ENCODE data around the gene YY2.
"Not testable (repeated sequence)": the region's sequence is repeated elsewhere in the genome, so short reads cannot be mapped to it uniquely, and the experiment has no call there.

The YY2 gene

DNA sequence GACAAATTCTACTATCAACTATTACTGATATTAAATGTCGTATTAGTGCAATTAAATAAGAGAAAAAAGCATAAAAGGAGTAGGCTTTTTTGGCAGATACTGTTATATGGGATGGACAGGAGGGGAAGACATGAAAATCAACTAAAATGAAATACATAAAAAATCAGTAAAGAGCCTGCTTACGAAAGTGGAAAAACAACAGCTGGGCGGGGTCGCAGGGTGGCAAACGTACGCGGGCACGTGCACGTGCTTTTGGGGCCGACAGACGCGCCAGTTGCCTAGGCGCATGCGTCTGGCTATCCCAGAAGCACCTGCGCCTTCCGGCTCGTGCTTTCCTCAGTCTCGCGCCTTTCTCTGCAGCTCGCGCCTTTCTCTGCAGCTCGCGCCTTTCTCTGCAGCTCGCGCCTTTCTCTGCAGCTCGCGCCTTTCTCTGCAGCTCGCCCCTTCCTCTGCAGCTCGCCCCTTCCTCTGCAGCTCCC is at the start of gene YY2:
Gene YY2 (plus strand): TSS at position 51 of the 479 bp plus-strand sequence. CDS start 498 bp downstream, outside the sequence.
- no peak for DNase-seq (ENCODE audit: low read depth in 1 of 2, low spot score in 1 of 2)

DNA sequence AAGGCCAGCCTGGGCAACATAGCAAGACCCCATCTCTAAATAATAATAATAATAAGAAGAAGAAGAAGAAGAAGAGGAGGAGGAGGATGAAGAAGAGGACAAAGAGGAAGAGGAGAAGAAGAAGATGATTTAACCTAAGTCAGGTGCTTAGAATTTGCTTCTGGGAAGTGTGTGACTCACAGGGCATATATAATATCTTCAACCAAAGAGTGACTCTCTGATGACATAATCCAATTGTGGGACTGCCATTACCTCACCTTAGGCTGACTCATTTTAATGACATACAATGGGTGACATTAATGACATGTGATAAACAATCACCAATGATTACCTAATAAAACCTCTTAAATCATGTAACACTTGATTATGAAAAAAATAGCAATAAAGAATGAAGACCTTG is 49.1 kb upstream of the YY2 start:
- no peak for DNase-seq (ENCODE audit: low read depth in 1 of 2, low spot score in 1 of 2)

DNA sequence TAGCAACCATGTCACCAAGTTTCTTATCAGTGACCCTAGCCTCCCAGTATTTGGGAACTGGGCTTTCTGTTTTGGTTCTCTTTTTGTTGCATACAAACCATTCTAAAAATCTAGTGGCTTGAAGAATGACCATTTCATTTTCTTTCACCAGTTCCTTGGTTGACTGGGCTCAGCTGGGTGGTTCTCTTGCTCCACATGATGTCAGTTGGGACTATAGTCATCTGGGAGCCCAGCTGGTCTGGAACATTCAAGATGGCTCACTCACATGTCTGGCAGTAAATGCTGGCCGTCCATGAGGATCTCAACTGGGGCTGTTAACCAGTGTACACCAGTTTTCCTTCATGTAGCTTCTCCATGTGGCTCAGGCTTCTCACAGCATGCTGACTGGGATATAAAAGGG is 44.0 kb upstream of the YY2 start:
- DNase-seq (ENCODE audit: low read depth in 1 of 2, low spot score in 1 of 2): no peak

DNA sequence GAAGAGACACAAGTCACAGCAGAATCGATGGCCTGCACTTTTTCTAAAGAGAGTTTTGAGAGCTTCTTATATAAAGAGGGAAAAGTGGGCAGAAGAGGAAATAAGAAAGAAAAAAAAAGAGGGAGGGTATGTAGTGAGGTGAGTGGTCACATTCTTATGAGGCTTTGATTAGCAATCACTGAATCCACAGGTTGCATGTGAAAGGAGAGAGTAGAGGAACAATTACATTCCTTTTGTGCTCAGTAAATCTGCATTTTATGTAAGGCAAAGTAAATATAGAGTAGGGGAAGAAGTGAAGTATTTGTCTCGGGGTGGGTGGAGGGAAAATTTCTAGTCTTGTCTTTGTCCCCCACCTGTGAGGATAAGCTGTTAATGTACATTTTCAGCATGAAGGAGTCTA is 43.2 kb upstream of the YY2 start:
- no peak for DNase-seq (ENCODE audit: low read depth in 1 of 2, low spot score in 1 of 2)

DNA sequence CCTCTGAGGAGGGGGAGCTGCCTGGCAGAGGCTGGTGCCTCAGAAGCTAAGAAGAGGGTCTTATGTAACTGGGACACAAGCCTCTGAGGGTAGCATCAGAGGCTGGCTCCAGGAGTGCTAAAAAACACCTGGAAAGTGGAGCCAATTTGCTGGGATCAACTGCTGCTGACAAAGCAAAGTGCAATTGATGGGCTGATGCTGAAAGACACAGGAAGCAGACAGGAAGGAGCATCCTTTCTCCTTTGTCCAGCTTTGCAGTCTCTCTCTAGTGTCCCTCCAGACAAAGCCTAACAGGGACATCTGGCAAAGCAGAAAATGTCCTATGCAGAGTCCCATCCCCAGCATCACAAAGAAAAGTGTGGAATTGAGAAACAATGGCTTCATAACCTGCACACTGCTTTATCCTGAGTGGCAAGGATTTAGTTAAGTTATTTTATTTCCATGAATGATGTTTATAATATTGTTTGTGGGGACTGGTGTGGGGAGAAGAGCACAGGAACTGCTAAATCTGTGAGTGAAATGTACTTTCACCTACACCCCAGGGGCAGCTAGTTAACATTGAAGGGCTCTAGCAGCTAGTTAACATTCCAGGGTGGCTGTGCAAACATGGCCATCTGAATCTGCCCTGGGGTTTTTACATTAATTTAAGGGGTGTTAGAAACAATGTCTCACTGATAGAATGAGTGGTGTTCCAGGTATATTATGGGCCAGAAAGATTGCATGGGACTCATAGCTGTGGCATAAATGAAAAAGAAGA is 42.0 kb upstream of the YY2 start:
- no peak for DNase-seq (ENCODE audit: low read depth in 1 of 2, low spot score in 1 of 2)

DNA sequence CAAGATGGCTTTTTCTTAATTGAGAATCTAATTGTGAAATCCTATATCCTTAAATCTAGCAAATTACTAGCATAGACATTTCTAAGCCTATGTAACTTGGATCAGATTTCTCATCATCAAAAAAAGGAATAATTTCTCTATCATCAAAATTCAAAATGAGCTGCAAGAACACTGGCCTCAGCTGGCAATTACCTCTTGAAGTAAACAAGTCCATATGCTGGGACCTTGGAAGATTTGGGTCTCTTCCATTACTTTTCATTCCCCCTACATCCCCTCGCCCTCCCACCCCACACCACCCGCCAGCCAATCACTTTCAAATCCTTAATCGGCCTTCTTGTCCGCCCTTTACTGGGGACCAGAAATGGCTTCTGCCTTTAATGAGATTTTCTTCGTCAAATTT is 39.7 kb upstream of the YY2 start:
- no peak for DNase-seq (ENCODE audit: low read depth in 1 of 2, low spot score in 1 of 2)

DNA sequence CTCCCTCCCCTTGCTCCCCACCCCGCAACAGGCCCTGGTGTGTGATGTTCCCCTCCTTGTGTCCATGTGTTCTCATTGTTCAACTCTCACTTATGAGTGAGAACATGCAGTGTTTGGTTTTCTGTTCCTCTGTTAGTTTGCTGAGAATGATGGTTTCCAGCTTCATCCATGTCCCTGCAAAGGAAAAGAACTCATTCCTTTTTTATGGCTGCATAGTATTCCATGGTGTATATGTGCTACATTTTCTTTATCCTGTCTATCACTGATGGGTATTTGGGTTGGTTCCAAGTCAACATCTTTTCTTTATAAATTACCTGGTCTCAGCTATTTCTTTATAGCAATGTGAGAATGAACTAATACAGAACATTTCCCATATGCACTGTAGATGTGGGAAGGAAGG is 35.6 kb upstream of the YY2 start:
- not testable (repeated sequence) for DNase-seq (ENCODE audit: low read depth in 1 of 2, low spot score in 1 of 2)

DNA sequence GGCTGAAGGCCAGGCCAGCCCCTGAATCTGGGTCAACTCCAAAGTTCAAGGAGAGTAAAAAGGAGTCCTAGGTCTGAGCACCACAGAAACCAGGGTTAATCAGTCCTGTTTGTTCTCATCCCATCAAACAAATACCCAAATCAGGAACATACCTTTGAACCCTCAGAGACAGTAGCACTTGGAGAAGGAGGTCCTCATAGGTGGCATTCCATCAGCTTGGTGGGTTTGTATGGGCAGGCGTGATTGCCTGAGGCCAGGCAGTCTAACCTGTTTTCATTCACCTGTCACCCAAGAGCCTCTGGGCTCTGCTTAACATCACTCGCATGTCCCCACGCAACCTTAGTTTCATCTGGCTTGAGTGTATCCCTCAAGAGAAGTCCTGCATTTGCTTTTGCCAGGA is 33.9 kb upstream of the YY2 start:
- no peak for DNase-seq (ENCODE audit: low read depth in 1 of 2, low spot score in 1 of 2)

DNA sequence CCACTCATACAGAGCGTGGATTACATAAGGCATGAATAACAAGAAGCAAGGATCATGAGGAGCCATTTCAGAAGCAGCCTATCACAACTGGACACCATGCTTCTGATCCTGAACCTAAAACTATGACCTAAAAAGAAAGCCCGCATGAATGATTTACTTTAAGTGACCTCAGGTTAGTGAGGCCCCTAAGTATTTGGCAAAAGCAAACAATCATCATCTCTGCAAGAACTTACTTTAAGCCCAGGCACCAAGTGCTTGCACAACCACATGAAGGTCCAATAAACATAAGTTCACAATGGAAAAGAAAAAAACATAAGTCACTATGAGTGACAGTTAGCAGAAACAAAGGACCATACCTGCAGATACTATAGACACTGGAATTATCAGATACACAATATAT is 24.3 kb upstream of the YY2 start:
- no peak for DNase-seq (ENCODE audit: low read depth in 1 of 2, low spot score in 1 of 2)

DNA sequence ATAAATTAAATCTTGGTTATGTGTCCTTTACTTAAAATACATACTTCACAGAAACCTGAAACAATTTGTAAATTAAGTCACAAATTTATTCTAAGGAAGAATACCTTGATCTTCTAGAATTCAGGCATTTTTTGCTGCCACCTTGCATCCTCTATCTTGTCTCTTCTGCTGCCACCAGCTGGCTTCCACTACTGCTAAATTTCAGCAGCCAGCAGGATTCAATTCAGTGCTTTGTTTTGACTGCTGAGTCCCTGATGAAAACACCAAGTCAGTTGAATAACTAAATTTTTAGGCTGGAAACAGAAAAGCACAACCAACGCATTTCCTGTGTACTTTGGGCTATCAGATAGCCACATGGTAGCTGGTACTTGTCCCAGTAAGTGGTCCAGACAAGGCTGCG is 18.7 kb upstream of the YY2 start:
- no peak for DNase-seq (ENCODE audit: low read depth in 1 of 2, low spot score in 1 of 2)

DNA sequence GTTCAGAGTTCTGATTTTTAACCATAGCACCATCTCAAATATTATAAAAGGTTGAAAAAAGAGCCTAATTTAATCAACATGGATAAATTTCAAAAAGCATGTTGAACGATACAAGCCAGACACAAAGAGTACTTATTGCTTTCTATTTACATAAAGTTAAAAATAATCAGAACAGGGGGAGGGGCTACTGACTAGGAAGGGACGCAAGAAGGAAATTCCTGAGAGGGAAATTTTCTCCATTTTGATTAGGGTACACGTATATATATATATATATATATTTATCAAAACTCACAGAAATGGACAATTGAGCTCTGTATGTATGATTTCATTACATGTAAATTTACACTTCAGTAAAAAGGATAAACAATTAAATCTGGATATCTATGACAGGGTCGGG is 16.9 kb upstream of the YY2 start:
- DNase-seq (ENCODE audit: low read depth in 1 of 2, low spot score in 1 of 2): no peak

DNA sequence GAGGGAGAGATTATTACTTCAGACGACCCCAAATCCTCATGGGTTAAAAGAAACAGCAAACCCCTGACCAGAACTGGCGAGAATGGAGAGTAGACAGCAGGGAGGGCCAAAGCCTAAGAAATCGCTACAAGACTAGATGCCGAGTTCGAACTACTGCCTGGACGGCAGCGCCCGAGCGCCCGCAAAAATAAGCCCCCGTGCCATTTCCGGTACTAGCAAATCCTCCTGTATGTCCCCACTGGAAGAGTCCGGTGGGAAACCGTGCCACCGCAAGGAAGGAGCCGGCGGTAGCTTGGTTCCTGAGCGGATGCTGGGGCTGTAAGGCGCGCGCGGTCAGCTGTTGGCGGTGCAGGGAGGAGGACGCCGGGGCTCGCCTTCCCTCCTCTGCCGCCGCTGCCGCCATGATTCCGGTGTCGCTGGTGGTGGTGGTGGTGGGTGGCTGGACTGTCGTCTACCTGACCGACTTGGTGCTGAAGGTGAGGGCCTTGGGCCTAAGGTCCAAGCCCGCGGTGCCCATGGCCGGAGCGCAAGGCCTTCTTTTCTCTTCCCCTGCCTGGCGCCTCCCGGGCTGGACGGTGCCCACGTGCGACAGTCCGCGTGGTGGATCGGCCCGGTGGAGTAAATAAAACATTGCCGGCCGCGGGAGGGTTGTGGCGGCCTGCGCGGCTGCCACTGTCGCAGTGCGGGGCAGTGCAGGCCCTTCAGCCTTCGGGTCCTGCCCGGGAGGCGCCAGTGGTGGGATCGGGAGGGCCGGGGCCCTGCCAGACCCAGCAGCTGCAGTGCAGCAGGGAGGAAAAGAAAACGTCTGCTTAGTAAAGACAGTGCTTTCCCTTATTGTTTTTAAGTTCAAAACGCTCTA is 16.2 kb upstream of the YY2 start, which contains the start of gene MBTPS2:
Gene MBTPS2 (plus strand): TSS at position 284 of the 859 bp plus-strand sequence. CDS start 118 bp downstream, at position 402.
- DNase-seq (ENCODE audit: low read depth in 1 of 2, low spot score in 1 of 2): peak; percentile 50 to 76

DNA sequence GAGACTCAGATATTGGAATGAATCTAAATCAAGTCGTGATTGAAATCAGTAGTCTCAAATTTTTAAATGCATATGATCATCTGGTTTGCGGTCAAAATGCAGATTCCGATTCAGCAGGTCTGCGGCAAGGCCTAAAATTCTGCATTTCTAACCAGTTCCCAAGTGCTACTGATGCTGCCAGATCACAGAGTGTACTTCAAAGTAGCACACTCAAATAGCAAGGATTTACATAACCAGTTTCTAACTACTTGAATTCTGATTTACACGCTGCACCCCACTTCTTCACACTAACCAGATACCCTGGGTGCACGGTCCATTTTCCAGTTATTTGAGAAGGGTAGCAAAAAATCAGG is 15.6 kb upstream of the YY2 start:
- peak in 1 of 2 donors; percentile 3 for DNase-seq (ENCODE audit: low read depth in 1 of 2, low spot score in 1 of 2)

DNA sequence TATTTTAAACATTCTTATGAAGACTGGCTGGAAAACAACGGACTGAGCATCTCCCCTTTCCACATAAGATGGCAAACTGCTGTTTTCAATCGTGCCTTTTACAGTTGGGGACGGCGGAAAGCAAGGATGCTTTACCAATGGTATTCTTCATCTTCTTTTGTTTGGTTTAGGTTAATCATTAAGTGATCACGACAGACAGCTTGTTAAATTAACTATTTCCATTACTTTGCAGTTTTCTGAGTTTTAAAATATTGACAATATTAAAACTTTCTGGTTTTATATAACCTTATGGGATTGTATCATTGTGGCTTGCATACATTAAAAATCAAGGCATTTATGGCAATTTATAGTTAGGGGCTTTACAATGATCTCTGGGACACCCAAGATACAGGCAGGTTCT is 12.6 kb upstream of the YY2 start:
- no peak for DNase-seq (ENCODE audit: low read depth in 1 of 2, low spot score in 1 of 2)

DNA sequence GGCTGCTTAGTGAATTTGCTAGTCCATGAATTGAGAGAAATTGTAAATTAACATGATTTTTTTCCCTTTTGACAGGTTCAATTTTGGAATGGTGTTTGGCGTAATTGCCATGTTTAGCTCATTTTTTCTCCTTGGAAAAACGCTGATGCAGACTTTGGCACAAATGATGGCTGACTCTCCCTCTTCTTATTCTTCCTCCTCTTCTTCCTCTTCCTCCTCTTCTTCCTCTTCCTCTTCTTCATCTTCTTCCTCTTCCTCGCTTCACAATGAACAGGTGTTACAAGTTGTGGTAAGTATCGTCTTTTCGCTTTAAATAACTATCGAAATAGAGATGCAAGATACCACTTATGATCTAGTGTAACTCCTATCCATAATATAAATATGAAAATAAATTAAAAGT is 10.7 kb upstream of the YY2 start:
- no peak for DNase-seq (ENCODE audit: low read depth in 1 of 2, low spot score in 1 of 2)

DNA sequence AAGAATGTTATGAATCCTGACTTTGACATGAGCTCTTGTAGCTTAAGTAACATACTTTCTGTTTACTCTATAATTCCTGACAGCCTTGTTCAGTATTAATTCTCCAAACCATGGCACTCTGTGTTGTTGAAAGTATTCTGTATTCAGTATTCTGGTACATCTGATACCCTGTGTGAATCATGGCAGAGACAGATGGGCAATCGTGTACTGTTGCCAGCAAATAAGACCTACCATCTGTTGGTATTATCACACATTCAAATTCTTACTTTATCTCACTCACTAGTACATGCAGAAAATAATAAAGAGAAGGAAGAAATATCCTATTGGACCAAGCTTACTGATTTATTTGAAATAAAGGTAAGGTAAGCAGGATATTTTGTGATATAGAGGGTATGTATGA is 8.4 kb upstream of the YY2 start:
- DNase-seq (ENCODE audit: low read depth in 1 of 2, low spot score in 1 of 2): no peak

DNA sequence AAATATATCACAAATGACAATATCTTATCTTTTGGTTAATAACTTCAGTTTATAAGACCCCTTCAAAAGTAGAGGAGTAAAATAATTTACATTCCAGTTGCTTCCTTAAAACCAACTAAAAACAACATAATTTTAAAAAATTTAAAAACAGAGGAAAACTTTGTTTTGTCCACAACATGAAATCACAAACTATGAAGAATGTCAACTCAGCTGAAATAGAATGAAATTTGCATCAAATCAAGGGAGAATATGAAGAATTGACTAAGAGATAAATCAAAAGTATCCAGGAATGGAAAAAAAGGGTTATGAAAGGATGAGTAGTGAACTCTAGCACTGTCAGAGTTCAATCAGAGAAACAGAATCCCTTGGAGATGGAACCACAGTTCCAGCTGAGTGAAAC is 2.2 kb upstream of the YY2 start:
- DNase-seq (ENCODE audit: low read depth in 1 of 2, low spot score in 1 of 2): no peak

DNA sequence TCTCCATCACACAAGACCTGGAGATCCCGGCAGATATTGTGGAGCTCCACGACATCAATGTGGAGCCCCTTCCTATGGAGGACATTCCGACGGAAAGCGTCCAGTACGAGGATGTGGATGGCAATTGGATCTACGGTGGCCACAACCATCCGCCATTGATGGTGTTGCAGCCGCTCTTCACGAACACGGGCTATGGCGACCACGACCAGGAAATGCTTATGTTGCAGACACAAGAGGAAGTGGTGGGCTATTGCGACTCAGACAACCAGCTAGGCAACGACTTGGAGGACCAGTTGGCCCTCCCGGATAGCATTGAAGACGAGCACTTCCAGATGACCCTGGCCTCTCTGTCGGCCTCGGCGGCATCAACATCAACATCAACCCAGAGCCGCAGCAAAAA is 717 bp downstream of the YY2 start:
- DNase-seq (ENCODE audit: low read depth in 1 of 2, low spot score in 1 of 2): no peak

DNA sequence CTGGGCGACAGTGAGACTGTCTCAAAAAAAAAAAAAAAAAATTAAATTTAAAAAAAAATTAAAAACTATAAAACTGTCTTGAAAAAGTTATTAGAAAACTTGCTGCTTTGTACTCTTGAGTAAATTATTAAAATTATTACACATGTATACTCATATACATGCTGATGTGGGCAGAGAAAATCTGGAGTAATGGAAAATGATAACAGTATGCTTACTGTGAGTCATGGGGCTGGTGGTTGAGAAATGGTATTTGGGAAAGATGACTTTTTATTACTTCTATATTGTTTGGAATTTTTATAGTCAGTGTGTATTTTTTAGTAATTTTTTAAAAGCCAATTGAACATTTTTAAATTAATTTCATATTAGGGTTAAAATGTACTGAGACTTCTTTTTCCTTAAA is 7.5 kb downstream of the YY2 start:
- no peak for DNase-seq (ENCODE audit: low read depth in 1 of 2, low spot score in 1 of 2)

DNA sequence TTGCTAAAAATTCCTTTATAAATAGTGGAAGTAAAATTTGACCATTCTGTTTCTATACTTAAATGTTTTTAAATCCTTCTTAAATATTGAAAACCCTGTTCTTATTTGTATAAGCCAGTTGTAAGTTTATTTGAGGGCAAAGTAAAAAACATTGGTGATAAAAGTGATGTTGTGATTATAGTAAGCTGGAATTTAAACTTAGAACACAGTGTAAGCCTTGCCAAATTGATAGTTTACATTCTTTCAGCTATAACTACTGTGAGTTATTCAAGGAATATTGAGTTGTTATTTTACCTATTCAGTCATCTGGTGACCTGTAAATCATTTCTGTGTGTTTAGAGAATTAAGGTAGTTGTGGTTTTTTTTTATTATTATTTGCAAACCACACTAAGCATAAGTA is 9.6 kb downstream of the YY2 start:
- DNase-seq (ENCODE audit: low read depth in 1 of 2, low spot score in 1 of 2): no peak

DNA sequence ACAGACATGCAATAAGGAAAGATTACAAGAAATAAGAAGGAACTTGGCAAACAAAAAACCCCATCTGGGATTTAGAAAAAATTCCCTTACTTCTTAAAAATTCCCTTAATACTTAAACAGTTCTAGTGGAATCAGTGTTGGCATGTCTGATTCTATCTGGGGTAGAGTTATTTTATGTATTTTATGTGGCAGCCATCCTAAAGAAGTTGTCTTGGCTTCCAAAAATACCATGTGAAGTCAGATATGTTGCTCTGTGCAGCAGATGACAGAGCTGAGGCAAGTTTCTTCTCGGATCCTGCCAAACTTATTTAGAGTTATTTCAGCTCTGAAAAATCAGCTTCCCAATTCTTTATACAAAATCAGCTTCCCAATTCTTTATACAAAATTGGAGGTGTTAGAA is 14.7 kb downstream of the YY2 start:
- no peak for DNase-seq (ENCODE audit: low read depth in 1 of 2, low spot score in 1 of 2)

DNA sequence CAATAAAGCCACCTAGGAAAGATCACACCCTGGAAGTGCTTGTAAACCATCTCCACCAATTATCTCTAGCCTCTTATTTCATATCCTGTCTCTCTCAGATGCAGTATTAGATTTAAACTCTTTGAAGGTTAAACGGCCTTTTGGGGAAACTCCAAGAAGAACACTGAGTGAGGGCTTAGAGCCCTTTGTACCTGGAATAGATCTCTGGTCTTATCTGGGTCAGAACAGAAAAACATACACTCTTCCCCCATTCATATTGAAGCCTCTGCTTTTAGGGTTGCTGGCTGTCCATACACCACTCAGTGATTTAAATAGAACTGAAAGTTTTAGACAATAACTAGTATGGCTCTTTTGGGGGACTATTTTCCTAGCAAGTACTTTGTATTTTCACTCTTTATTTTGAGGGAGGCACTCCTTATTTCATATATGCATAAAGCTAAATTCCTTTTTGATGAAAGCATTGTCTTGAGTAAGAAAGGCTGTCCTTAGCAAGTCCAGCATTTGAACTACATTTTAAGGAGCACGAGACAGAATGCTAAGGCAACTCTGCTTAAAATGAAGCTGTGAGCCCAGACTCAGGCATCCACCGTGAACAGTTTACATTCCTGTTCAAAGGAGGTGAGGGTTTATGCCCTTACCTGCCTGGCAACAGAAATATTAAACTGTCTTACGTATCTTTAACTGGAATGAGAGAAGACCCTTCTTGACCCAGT is 17.4 kb downstream of the YY2 start:
- no peak for DNase-seq (ENCODE audit: low read depth in 1 of 2, low spot score in 1 of 2)

Measured in activated CD4-positive, alpha-beta T cell treated with anti-CD3 and anti-CD28 coated beads, Interleukin-2, amount 50 U/mL, for 24 hours (primary cell).